Cardiac fibroblast (primary cell): ENCODE data around the gene OPA3.

Experiments used
- DNase-seq, 2 donors: peaks; one replicate each; pipeline versions ENCODE4 v3.0.0 to v3.0.0-alpha.2; 2010; ENCODE audit warnings: low read depth in 2 of 2
- H3K4me3 ChIP-seq, 2 donors: replicated peaks in 1 of 2; 1 replicate in 1 of 2; 2 replicates in 1 of 2; pipeline ENCODE4 v1.5.1; 2011; ENCODE audit warnings: low read depth in 2 of 2, low read length in 2 of 2, mild to moderate bottlenecking in 2 of 2, moderate library complexity in 1 of 2
- TF ChIP-seq, protein P1 (sequence below): IDR thresholded peaks from one replicate; pipeline ENCODE4 v1.5.1; 2011; ENCODE audit warnings: low read depth, mild to moderate bottlenecking, low read length, inconsistent platforms

Gene OPA3

GRCh38 chr19:45578861-45579260, 5.7 kb downstream of the OPA3 start:
- TF ChIP-seq, protein P1, sequence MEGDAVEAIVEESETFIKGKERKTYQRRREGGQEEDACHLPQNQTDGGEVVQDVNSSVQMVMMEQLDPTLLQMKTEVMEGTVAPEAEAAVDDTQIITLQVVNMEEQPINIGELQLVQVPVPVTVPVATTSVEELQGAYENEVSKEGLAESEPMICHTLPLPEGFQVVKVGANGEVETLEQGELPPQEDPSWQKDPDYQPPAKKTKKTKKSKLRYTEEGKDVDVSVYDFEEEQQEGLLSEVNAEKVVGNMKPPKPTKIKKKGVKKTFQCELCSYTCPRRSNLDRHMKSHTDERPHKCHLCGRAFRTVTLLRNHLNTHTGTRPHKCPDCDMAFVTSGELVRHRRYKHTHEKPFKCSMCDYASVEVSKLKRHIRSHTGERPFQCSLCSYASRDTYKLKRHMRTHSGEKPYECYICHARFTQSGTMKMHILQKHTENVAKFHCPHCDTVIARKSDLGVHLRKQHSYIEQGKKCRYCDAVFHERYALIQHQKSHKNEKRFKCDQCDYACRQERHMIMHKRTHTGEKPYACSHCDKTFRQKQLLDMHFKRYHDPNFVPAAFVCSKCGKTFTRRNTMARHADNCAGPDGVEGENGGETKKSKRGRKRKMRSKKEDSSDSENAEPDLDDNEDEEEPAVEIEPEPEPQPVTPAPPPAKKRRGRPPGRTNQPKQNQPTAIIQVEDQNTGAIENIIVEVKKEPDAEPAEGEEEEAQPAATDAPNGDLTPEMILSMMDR = no peak
- DNase-seq = no peak
- no peak overlapping the region for H3K4me3 ChIP-seq

DNA sequence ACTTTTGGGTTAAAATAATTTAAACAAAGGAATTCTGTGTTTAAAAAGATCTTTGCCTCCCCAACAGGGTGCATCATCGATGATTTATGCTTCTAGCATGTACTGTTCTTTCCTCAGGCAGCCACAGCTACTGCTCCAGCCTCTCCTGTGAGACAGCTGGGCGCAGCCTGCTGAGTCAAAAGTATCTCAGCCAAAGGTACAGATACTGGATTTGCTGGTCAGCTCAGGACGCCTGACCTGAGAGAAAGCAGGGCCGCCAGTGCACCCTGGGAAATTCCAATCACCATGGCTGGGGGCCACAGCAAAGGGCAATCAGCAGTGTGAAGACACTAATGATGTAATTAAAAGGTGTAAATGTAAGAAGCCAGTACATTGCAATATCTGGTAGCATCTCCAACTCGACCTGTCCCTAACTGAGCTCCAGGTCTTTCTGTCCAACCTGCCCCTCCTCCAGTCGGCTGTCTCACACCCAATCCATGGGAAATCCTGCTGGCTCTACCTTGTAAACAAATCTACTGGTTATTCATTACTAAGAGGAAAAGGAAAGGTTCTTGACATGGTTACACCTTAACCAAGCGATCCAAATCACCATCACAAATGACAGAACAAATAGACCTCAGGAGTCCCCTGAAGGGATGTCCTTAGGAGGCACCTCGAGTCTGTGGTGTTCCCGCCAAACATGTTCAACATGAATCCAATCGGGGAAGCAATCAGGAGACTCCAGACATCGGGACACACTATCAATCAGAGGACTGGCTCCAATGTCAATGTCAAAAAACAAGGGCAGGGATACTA, 7.3 kb downstream of the OPA3 start:
- DNase-seq = peak; percentile 87 to 97
- H3K4me3 ChIP-seq = peak overlapping the region in 1 of 2 donors; percentile 5
- TF ChIP-seq, protein P1 = no peak

DNA sequence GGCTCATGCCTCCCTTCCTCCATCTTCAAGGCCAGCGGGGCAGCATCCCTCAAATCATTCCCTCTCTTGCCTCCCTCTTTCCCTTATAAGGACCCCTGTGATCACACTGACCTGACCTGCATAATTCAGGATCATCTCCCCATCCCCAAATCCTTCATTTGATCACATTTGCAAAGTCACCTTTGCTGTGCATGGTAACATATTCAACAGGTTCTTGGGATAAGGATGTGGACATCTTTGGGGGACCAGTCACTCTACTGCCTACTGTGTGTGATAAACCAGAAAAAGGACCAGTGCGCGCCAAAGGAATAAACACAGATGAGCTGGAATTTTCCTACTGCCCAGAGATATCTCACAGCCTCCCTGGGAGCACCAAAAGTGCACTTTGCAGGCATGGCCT, 7.9 kb downstream of the OPA3 start:
- H3K4me3 ChIP-seq = peak overlapping the region in 1 of 2 donors; percentile 5
- TF ChIP-seq, protein P1 = no peak
- DNase-seq = no peak

- no peak for DNase-seq
- H3K4me3 ChIP-seq = no peak overlapping the region
- TF ChIP-seq, protein P1 = no peak
Observed at GRCh38 chr19:45575216-45575615, 9.4 kb downstream of the OPA3 start.

DNA sequence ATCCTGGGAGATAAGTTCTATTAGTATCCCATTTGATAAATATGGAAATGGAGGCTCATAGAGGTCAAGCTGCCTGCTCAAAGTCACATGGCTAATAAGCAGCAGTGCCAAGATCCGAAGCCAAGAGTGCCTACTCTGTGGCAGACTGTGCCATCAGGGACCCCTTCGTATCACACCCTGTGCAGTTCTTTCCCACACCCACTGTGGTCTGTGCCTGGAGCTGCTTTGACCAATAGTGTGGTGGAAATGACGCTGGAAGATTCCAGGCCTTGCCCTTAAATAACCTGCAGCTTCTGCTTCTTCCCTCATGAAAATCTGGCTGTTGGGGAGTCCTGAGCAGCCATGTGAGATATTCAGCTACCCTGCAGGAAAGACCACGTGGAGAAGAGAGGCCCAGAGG, 10.1 kb downstream of the OPA3 start:
- TF ChIP-seq, protein P1 = no peak
- no peak for DNase-seq
- no peak overlapping the region for H3K4me3 ChIP-seq

- TF ChIP-seq, protein P1 = no peak
- H3K4me3 ChIP-seq = no peak overlapping the region
- DNase-seq = no peak
Observed at GRCh38 chr19:45571457-45572220, 13.0 kb downstream of the OPA3 start.
